ENCODE data around the gene GRB7.
"Not testable (repeated sequence)": the region's sequence is repeated elsewhere in the genome, so short reads cannot be mapped to it uniquely, and the experiment has no call there.

Gene GRB7

DNA sequence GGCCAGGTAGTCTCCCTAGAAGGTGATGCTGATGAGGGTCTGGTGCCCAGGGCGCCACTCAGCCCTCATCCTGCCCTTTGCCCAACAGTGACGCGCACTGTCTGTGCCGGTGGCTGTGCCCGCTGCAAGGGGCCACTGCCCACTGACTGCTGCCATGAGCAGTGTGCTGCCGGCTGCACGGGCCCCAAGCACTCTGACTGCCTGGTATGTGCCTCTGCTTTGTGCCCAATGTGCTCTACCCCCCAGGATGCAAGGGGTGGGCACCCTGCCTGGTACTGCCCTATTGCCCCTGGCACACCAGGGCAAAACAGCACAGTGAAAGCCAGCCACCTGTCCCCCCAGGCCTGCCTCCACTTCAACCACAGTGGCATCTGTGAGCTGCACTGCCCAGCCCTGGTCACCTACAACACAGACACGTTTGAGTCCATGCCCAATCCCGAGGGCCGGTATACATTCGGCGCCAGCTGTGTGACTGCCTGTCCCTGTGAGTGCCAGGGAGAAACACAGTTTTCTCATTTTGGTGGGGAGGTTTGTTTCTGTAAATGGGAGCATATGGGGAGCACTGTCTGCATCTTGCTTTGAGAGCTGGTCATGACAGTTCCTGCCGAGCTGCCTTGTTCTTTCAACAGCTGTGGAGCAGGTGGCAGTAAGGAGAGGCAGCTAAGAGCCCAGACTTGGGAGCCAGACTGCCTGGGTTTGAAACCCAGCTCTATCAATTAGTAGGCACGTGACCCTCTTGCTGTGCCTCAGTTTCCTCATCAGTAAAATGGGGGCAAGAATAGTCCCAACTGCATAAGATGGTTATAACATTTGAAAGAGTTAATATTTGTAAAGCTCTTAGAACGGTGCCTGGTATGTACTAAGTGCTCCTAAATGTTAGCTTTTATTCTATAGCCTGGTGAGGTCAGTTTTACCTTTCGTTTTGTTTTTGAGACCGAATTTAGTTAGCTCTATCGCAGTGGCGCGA lies 27.5 kb upstream of the GRB7 start:
- no peak for DNase-seq

DNA sequence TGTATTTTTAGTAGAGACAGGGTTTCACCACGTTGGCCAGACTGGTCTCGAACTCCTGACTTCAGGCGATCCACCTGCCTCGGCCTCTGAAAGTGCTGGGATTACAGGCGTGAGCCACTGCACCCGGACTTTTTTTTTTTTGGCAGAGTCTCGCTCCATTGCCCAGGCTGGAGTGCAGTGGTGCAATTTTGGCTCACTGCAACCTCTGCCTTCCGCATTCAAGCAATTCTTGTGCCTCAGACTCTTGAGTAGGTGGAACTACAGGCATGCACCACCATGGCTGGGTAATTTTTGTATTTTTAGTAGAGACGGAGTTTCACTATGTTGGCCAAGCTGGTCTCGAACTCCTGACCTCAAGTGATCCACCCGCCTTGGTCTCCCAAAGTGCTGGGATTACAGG lies 26.7 kb upstream of the GRB7 start:
- not testable (repeated sequence) for DNase-seq

DNA sequence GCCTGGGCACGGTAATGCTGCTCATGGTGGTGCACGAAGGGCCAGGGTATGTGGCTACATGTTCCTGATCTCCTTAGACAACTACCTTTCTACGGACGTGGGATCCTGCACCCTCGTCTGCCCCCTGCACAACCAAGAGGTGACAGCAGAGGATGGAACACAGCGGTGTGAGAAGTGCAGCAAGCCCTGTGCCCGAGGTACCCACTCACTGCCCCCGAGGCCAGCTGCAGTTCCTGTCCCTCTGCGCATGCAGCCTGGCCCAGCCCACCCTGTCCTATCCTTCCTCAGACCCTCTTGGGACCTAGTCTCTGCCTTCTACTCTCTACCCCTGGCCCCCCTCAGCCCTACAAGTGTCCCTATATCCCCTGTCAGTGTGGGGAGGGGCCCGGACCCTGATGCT lies 25.9 kb upstream of the GRB7 start:
- DNase-seq = no peak

DNA sequence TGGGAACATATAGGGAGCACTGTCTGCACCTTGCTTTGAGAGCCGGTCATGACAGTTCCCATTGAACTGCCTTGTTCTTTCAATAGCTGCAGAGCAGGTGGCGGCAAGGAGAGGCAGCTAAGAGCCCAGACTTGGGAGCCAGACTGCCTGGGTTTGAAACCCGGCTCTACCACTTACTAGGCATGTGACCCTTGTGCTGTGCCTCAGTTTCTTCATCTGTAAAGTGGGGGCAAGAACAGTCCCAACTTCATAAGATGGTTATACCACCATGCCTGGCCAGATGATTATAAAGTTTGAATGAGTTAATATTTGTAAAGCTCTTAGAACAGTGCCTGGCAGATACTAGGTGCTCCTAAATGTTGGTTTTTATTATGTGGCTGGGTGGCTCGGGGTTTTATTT lies 23.5 kb upstream of the GRB7 start:
- no peak for DNase-seq

- DNase-seq = no peak
Observed at GRCh38 chr17:39715375-39716072, 22.2 kb upstream of the GRB7 start.

DNA sequence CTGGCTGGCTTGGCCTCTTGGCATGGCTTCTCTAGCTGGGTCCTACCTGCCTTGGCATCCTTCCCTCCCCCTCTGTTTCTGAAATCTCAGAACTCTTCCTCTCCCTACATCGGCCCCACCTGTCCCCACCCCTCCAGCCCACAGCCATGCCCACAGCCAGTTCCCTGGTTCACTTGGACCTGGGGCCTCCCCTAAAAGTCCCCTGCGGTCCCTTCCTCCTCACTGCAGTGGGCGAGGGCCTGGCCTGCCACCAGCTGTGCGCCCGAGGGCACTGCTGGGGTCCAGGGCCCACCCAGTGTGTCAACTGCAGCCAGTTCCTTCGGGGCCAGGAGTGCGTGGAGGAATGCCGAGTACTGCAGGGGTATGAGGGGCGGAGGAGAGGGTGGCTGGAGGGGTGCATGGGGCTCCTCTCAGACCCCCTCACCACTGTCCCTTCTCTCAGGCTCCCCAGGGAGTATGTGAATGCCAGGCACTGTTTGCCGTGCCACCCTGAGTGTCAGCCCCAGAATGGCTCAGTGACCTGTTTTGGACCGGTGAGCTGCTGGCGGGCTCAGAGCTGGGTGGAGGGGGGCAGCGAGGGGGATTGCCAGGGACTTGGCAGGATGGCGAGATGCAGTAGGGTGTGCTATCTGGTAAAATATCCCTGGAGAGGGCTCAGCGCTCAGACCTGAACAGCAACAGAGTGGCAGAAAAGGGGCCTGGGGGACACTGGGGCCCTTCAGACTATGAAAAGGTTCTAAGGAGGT lies 21.5 kb upstream of the GRB7 start:
- no peak for DNase-seq

GRCh38 chr17:39716879-39717536 lies 20.7 kb upstream of the GRB7 start:
- DNase-seq = no peak

DNA sequence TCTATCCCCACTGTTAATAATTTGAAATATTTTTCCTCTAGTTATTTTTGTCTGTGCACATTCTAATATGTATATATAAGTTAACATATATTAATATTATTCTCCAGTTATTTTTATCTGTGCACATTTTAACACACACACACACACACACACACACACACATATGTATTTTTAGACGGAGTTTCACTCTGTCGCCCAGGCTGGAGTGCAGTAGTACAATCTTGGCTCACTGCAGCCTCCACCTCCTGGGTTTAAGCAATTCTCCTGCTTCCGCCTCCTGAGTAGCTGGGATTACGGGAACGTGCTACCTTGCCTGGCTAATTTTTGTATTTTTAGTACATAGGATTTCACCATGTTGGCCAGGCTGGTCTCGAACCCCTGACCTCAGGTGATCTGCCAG lies 20.1 kb upstream of the GRB7 start:
- DNase-seq = no peak

DNA sequence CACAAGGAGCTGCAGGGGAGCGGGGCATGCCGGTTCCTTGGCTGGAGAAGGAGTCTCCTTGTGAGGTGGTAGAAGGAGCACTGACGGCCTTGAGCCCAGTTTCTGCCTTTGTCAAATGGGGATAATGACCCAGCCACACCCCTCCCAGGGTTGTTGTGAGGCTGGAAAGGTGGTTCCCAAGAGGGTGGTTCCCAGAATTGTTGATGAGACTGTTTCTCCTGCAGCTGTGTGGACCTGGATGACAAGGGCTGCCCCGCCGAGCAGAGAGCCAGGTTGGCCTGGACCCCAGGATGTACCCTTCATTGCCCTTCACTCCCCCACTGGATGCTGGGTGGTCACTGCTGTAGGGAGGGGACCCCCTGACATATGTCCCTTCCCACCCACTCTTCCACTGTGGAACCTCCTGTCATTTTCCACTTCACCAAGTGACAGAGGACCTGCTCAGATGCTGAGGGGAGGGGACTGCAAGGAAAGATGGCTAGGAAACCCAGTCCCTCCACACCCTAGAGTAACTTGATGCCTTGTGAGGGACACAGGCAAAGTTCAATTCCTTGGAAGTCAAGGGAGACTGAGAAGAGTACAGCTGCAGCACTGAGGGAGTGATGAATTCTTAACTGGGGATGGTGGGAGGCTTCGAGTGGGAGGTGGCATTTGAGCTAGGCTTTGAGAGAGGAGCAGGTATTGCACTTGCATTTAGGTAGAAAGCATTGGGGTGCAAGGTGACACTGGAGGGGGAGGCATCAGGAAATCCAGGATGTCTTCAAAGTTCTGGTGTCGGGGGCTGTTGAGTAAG lies 18.0 kb upstream of the GRB7 start:
- DNase-seq = no peak

DNA sequence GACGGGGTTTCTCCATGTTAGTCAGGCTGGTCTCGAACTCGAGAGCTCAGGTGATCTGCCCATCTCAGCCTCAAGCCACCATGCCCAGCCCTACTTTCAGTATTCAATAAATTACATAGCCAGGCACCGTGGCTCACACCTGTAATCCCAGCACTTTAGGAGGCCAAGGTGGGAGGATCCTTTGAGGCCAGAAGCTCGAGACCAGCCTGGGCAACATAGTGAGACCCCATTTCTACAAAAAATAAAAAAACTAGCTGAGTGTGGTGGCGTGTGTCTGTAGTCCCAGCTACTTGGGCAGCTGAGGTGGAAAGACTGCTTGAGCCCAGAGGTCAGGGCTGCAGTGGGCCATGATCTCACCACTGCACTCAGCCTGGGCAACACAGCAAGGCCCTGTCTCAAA lies 15.6 kb upstream of the GRB7 start:
- DNase-seq = no peak

DNA sequence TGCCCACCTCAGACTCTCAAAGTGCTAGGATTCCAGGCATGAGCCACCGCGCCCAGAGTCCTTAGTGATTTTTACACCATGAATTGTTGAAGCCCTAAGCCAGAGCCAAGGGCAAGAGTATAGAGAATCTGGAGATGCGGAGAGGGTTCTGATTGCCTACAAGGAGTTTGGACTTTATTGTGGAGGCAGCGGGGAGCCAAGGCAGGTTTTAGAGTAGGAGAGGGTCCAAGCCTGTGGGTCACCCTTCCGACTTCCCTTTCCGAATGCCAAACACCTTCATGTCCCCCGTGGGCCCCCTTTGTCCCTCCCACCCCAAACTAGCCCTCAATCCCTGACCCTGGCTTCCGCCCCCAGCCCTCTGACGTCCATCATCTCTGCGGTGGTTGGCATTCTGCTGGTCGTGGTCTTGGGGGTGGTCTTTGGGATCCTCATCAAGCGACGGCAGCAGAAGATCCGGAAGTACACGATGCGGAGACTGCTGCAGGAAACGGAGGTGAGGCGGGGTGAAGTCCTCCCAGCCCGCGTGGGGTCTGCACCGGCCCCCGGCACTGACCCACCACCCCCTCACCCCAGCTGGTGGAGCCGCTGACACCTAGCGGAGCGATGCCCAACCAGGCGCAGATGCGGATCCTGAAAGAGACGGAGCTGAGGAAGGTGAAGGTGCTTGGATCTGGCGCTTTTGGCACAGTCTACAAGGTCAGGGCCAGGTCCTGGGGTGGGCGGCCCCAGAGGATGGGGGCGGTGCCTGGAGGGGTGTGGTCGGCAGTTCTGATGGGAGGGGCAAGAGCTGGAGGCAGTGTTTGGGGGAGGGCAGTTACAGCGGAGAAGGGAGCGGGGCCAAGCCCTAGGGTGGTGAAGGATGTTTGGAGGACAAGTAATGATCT lies 14.5 kb upstream of the GRB7 start:
- DNase-seq = no peak

DNA sequence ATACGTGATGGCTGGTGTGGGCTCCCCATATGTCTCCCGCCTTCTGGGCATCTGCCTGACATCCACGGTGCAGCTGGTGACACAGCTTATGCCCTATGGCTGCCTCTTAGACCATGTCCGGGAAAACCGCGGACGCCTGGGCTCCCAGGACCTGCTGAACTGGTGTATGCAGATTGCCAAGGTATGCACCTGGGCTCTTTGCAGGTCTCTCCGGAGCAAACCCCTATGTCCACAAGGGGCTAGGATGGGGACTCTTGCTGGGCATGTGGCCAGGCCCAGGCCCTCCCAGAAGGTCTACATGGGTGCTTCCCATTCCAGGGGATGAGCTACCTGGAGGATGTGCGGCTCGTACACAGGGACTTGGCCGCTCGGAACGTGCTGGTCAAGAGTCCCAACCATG lies 13.0 kb upstream of the GRB7 start:
- no peak for DNase-seq

DNA sequence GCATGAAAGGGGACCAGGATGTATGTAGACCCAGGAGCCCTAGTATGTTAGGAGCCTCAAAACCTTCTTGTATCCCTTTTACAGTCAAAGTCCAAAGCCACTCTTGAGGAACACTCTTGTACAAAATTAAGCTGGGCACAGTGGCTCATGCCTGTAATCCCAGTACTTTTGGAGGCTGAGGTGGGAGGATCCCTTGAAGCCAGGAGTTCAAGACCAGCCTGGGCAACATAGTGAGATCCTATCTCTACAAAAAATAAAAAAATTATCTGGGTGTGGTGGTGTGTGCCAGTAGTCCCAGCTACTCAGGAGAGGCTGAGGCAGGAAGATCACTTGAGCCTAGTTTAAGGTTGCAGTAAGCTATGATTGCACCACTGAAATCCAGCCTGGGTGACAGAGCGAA lies 11.8 kb upstream of the GRB7 start:
- DNase-seq = not testable (repeated sequence)

- no peak for DNase-seq
Observed at GRCh38 chr17:39726617-39727016, 11.1 kb upstream of the GRB7 start.

DNA sequence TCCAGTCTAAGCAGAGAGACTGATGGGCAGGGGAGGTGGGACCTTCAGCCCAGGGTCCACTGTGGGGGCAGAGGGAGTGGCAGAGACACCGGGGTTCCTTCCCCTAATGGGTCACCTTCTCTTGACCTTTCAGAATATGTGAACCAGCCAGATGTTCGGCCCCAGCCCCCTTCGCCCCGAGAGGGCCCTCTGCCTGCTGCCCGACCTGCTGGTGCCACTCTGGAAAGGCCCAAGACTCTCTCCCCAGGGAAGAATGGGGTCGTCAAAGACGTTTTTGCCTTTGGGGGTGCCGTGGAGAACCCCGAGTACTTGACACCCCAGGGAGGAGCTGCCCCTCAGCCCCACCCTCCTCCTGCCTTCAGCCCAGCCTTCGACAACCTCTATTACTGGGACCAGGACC lies 10.2 kb upstream of the GRB7 start:
- no peak for DNase-seq

- DNase-seq = peak; percentile 33
Observed at GRCh38 chr17:39729280-39729851, 8.4 kb upstream of the GRB7 start.

GRCh38 chr17:39730095-39730921 lies 7.4 kb upstream of the GRB7 start, which contains the start of gene MIEN1:
TSS of gene MIEN1 (minus strand) at chr17:39730532. CDS start at chr17:39730495, 37 bp downstream.
- DNase-seq = peak; percentile 83

DNA sequence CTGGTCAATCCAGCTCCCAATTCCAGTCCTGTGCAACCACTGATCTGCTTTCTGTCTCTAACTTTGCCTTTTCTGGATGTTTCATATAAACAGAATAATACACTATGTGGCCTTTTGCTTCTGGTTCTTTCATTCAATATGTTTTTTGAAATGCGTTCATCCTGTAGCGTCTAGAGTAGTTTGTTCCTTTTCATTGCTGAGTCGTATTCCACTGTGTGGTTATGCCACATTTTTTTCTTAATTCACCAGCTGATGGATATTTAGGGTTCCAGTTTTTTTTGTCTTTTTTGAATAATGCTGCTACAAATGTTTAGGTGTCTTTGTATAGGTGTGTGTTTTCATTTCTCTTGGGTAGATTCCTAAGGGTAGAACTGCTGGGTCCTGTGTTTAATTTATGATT lies 5.2 kb upstream of the GRB7 start:
- DNase-seq = no peak

GRCh38 chr17:39735882-39736281 lies 1.9 kb upstream of the GRB7 start:
- no peak for DNase-seq

Measured in EL (cell line).